Measurements from ENCODE around the gene SMARCA4.
"Not testable (repeated sequence)": the region's sequence is repeated elsewhere in the genome, so short reads cannot be mapped to it uniquely, and the experiment has no call there.

SMARCA4 gene

GRCh38 chr19:10959277-10959968 is 1.4 kb upstream of the SMARCA4 start:
- not testable (repeated sequence) for H3K27ac ChIP-seq (ENCODE audit: extremely low read depth, low read depth, low read length); H3K9me3 ChIP-seq (ENCODE audit: control insufficient read depth, insufficient read depth, low read depth, low read length); H3K4me3 ChIP-seq (ENCODE audit: low read depth, low read length); H3K4me1 ChIP-seq (ENCODE audit: control insufficient read depth, insufficient read depth, low read length); H3K36me3 ChIP-seq (ENCODE audit: control insufficient read depth in 2 of 2, insufficient read depth in 1 of 2, low read length in 2 of 2)
- TF ChIP-seq ZFHX2 (tag by site-specific recombination; conservative IDR thresholded peaks at IDR 0.05): 0 out of 2 replicates have a peak, but pooled peaks have one; percentile 11
- peak; percentile 51; the same call in 1 of the 2 replicates for TF ChIP-seq ZNF280D (tag by site-specific recombination; IDR thresholded peaks at IDR 0.05)
- ChIA-PET CTCF (interaction anchor here (0.9 to 3.0 kb wide), 3 partner anchors 11 to 18 kb away, joined by 3 to 12 read pairs (median 9); no protein-coding TSS in a partner anchor), POLR2A (interaction anchor here (0.6 to 1.5 kb wide), 3 partner anchors 9 to 18 kb away, joined by 4 read pairs; no protein-coding TSS in a partner anchor)

DNA sequence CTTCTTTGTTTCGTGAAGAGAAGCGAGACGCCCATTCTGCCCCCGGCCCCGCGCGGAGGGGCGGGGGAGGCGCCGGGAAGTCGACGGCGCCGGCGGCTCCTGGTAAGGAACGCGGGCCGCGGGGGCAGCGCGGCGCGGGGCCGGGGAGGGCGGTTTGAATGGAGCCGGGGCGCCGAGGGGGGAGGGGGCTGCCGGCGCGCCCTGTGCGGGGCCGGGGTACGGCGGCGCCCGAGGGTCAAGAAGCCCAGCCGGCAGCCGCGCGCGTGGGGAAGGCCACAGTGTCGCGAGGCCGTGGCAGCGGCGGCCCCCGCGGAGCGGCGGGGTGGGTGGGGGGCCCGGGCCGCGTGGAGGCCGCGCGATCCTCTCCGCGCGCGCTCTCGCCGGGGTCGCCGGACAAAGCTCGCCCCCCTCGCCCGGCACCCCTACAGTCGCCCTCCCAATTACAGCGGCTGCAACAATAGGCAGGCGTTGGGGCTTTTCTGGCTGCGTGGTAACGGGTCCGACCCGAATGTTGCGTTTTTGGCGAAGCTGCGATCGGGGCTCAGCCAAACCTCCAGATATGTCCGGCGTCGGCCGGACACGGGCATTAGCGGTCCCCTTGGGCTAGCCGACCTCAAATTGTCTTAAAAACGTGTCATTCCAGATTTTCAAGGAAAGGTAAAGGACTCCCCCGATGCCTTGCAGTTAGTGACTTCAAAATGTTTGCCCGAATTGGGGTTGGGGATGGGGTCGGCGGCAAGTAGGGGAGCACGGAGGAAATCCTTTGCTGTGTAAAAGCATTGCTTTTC is 437 bp downstream of the SMARCA4 start:
- ChIA-PET CTCF (interaction anchor here (0.7 to 1.5 kb wide), 3 partner anchors 19 to 25 kb away, joined by 3 to 9 read pairs (median 6); no protein-coding TSS in a partner anchor), POLR2A (interaction anchor here (0.7 to 1.7 kb wide), 3 partner anchors 11 to 15 kb away, joined by 4 to 5 read pairs (median 4); no protein-coding TSS in a partner anchor)
- Histone ChIP-seq H3K4me3 (ENCODE audit: low read depth, low read length) (peak overlapping the region; percentile 56), H3K9me3 (ENCODE audit: control insufficient read depth, insufficient read depth, low read depth, low read length) (no peaks in the 10 kb centered on the region), H3K27ac (ENCODE audit: extremely low read depth, low read depth, low read length) (peak overlapping the region; percentile 83), H3K4me1 (ENCODE audit: control insufficient read depth, insufficient read depth, low read length) (peaks cover 5% of the 10 kb centered on the region), H3K36me3 (ENCODE audit: control insufficient read depth in 2 of 2, insufficient read depth in 1 of 2, low read length in 2 of 2) (peaks cover 0 to 2% of the 10 kb centered on the region in 2 experiments; a peak in 2 of 3 replicates)
- TF ChIP-seq KLF10 (tag by site-specific recombination; IDR thresholded peaks at IDR 0.05): peak; percentile 9; the same call in 1 of the 2 replicates
- TF ChIP-seq, protein P1, sequence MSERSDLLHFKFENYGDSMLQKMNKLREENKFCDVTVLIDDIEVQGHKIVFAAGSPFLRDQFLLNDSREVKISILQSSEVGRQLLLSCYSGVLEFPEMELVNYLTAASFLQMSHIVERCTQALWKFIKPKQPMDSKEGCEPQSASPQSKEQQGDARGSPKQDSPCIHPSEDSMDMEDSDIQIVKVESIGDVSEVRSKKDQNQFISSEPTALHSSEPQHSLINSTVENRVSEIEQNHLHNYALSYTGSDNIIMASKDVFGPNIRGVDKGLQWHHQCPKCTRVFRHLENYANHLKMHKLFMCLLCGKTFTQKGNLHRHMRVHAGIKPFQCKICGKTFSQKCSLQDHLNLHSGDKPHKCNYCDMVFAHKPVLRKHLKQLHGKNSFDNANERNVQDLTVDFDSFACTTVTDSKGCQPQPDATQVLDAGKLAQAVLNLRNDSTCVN (tag by site-specific recombination; optimal IDR thresholded peaks at IDR 0.05): peak; percentile 71
- peak; percentile 79 for TF ChIP-seq ZNF335 (tag by site-specific recombination; conservative IDR thresholded peaks at IDR 0.05)
- no peak for TF ChIP-seq ZNF121 (tag by site-specific recombination; IDR thresholded peaks at IDR 0.05)
- peak; percentile 12; the same call in 1 of the 2 replicates for TF ChIP-seq ZBTB7A (tag by site-specific recombination; IDR thresholded peaks at IDR 0.05; ENCODE audit: low read depth)
- TF ChIP-seq ZNF548 (tag by site-specific recombination; IDR thresholded peaks at IDR 0.05): no peak
- peak; percentile 78 for TF ChIP-seq ZBTB10 (tag by site-specific recombination; IDR thresholded peaks at IDR 0.05)
- 0 out of 2 replicates have a peak, but pooled peaks have one; percentile 35 for TF ChIP-seq BCL11B (tag by site-specific recombination; IDR thresholded peaks at IDR 0.05; ENCODE audit: low read depth)
- no peak for TF ChIP-seq KLF16 (tag by site-specific recombination; IDR thresholded peaks at IDR 0.05)
- TF ChIP-seq ZNF501 (tag by site-specific recombination; IDR thresholded peaks at IDR 0.05): no peak
- no peak for TF ChIP-seq ZNF768 (tag by site-specific recombination; IDR thresholded peaks at IDR 0.05)

All from HEK293 (cell line).